ENCODE data around the gene PTGS1.
"Not testable (repeated sequence)": the region's sequence is repeated elsewhere in the genome, so short reads cannot be mapped to it uniquely, and the experiment has no call there.

Gene PTGS1

DNA sequence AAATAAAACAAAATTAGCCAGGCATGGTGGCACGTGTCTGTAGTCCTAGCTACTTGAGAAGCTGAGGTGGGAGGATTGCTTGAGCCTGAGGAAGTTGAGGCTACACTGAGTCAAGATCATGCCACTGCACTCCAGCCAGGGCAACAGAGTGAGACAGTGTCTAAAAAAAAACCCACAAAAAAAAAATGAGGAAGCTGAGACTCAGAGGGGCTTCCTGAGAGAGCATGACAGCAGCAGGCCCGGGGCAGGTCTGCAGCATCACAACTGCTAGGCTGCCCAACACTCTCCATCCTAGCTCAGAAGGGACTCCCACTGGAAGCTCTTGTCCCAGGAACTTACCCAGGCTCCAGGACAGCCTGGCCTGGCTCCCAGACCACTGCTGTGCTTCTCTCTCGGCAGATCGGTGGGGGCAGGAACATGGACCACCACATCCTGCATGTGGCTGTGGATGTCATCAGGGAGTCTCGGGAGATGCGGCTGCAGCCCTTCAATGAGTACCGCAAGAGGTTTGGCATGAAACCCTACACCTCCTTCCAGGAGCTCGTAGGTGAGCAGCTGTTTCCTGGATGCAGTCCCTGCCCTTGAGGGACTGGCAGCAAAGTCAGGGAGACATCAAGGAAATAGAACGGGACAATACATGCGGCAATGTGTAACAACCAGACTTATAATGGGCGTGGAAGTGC is 19.1 kb downstream of the PTGS1 start:
- no peak for DNase-seq
- in situ Hi-C loops (cut with HindIII; ENCODE audit: low pct_ligation_motif_present, low pct_unique_long_range_greater_than_20kb, low sequenced_read_pairs) = no loop called here

DNA sequence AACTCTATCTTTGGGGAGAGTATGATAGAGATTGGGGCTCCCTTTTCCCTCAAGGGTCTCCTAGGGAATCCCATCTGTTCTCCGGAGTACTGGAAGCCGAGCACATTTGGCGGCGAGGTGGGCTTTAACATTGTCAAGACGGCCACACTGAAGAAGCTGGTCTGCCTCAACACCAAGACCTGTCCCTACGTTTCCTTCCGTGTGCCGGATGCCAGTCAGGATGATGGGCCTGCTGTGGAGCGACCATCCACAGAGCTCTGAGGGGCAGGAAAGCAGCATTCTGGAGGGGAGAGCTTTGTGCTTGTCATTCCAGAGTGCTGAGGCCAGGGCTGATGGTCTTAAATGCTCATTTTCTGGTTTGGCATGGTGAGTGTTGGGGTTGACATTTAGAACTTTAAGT is 21.5 kb downstream of the PTGS1 start:
- in situ Hi-C loops (cut with HindIII; ENCODE audit: low pct_ligation_motif_present, low pct_unique_long_range_greater_than_20kb, low sequenced_read_pairs) = no loop called here
- no peak for DNase-seq

DNA sequence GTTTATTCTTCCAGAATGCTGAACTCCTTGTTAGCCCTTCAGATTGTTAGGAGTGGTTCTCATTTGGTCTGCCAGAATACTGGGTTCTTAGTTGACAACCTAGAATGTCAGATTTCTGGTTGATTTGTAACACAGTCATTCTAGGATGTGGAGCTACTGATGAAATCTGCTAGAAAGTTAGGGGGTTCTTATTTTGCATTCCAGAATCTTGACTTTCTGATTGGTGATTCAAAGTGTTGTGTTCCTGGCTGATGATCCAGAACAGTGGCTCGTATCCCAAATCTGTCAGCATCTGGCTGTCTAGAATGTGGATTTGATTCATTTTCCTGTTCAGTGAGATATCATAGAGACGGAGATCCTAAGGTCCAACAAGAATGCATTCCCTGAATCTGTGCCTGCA is 21.9 kb downstream of the PTGS1 start:
- in situ Hi-C loops (cut with HindIII; ENCODE audit: low pct_ligation_motif_present, low pct_unique_long_range_greater_than_20kb, low sequenced_read_pairs) = no loop called here
- no peak for DNase-seq

DNA sequence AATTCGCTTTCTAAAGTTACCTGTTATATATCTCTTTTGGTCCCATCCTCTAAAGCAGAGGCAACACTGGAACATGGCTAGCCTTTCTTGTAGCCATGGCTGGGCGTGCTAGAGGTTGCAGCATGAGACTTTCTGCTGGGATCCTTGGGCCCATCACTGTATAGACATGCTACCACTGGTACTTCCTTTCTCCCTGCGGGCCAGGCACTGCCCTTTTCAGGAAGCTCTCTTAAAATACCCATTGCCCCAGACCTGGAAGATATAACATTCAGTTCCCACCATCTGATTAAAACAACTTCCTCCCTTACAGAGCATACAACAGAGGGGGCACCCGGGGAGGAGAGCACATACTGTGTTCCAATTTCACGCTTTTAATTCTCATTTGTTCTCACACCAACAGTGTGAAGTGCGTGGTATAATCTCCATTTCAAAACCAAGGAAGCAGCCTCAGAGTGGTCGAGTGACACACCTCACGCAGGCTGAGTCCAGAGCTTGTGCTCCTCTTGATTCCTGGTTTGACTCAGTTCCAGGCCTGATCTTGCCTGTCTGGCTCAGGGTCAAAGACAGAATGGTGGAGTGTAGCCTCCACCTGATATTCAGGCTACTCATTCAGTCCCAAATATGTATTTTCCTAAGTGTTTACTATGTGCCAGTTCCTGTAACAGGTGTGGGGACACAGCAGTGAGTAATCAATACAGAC is 22.6 kb downstream of the PTGS1 start:
- DNase-seq = no peak
- in situ Hi-C loops (cut with HindIII; ENCODE audit: low pct_ligation_motif_present, low pct_unique_long_range_greater_than_20kb, low sequenced_read_pairs) = no loop called here

DNA sequence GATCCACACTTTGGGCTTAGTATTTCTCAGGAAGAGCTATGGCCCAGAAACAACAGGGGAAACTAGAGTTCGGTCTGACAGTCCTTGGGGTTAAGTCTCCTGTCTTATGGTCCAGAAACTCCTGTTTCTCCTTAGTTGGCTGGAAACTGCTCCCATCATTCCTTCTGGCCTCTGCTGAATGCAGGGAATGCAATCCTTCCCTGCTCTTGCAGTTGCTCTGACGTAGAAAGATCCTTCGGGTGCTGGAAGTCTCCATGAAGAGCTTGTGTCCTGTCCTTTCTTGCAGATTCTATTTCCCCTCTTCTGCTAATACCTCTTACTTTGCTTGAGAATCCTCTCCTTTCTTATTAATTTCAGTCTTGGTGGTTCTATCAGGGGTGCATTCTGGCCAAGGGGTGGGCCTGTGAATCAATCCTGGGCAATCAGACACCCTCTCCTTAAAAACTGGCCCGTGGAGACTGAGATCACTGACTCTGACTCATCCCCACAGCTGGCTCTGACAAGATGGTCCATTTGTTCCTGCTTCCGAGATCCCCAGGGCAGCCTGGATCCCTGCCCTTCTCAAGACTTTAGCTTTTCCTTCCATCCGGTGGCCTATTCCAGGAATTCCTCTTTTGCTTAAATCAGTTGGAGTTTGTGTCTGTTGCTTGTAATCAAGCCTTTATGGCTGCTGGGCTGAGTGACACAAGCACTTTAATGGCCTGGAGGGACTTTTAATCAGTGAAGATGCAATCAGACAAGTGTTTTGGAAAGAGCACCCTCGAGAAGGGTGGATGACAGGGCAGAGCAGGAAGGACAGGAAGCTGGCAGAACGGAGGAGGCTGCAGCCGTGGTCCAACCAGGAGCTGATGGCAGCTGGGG is 23.7 kb downstream of the PTGS1 start:
- peak; percentile 25 for DNase-seq
- in situ Hi-C loops (cut with HindIII; ENCODE audit: low pct_ligation_motif_present, low pct_unique_long_range_greater_than_20kb, low sequenced_read_pairs) = no loop called here

DNA sequence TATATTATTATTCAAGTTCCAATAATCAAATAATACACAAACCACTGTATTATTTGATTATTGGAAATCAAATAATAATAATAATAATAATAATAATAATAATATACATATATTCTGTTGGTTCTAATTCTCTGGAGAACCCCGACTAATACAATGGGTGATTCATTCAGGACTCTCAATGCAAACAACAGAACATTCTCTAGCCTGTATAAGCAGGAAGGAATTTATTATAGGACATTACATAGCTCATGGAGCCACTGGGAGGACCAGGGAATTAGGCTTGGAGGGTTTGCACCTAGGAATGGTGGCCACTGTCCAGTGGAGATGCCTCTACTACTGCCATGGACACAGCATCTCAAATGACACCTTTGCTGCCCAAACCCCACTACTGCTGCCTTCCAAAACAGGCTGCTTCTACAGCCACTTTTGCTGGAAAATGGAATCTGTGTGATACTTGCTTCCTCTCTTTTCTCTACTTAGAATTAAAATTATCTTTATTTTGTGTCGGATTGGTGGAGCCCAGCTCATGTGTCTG is 25.9 kb downstream of the PTGS1 start:
- in situ Hi-C loops (cut with HindIII; ENCODE audit: low pct_ligation_motif_present, low pct_unique_long_range_greater_than_20kb, low sequenced_read_pairs) = no loop called here
- DNase-seq = no peak

DNA sequence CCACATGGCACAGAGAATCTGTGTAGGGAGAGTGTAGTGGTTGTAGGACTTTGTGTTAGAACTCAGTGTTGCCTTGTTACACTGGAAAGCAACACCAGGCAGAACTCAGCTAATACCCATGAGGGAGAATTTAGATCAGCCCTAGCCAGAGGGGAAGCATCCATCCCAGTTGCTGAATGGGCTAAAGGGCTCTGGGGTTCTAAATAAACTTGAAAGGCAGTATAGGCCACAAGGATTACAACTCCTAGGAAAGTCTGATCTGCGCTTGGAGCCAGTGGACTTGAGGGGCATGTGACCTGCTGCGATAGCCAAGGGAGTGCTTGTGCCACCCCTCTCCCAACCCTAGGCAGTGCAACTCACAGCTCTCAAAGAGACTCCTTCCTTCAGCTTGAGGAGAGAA is 26.9 kb downstream of the PTGS1 start:
- no peak for DNase-seq
- in situ Hi-C loops (cut with HindIII; ENCODE audit: low pct_ligation_motif_present, low pct_unique_long_range_greater_than_20kb, low sequenced_read_pairs) = no loop called here

DNA sequence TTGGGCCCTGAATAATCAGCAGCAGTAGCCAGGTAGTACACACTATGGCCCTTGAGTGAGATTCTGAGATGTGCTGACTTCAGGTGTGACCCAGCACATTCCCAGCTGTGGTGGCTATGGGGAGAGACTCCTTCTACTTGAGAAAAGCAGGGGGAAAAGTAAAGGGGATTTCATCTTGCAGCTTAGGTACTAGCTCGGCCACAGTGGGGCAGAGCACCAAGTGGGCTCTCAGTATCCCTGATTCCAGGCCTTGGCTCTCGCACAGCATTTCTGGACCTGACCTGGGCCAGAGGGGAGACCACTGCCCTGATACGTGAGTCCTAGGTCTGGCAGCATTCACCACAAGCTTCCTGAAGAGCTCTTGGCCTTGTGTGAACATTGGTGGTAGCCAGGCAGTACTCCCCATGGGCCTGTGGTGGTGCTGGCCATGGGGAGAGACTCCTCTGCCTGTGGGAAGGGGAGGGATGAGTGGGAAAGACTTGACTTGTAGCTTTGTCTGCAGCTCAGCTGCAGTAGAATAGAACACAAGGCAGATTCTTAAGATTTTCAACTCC is 27.6 kb downstream of the PTGS1 start:
- no peak for DNase-seq
- in situ Hi-C loops (cut with HindIII; ENCODE audit: low pct_ligation_motif_present, low pct_unique_long_range_greater_than_20kb, low sequenced_read_pairs) = no loop called here

DNA sequence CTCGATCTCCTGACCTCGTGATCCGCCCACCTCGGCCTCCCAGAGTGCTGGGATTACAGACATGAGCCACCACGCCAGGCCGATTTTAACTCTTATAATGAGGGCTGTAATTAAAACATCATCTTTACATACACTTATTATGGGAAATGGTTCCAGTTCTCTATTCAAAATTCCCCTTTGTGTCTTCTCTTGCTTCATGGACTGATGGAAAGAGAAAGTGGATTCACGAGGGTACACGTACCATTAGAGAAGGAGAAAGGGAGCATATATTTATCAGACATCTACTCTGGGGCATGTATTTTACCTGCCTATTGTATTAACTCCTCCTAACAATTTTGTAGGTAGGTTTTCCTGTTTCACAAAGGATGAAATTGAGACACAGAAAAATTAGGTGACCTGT is 31.1 kb downstream of the PTGS1 start:
- in situ Hi-C loops (cut with HindIII; ENCODE audit: low pct_ligation_motif_present, low pct_unique_long_range_greater_than_20kb, low sequenced_read_pairs) = no loop called here

DNA sequence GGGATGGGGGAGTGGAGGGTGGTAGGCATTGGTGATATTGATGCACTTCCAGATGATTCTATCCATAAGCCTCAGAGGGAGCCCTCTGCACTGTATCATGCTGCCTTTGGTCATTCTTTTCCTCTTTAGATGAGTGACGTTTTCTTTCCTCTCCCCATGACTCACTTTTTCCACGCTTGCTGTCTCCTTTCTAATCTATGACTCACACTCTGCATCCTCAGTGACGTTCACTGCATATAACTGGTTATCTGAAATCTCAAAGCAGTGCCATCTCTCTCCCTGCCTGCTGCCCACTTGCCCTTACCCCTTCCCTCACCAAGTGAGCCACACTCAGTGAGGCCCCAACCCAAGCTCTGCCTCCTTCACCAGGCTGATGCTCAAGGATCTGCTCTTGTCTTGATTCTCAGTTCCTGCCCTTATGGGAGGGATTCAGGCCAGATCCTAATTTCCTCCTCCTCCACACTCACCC is 31.6 kb downstream of the PTGS1 start:
- DNase-seq = peak; percentile 89
- in situ Hi-C loops (cut with HindIII; ENCODE audit: low pct_ligation_motif_present, low pct_unique_long_range_greater_than_20kb, low sequenced_read_pairs) = no loop called here

More for the DNA sequence above, 31.1 kb downstream of the PTGS1 start:
- no peak for DNase-seq

DNA sequence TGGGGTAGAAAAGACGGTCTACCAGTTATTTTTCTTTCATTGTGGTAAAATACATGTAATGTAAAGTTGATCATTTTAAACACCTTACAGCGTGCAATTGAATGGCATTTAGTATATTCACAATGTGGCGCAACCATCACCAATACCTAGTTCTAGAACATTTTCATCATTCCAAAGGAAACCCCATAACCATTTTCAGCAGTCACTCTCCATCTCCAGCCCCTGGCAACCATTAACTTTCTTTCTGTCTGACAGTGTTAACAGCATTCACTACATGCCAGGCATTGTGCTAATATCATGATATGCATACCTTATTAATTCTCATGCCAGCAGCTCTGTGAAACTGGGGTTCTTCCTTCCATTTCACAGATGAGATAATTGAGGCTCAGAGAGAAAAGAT is 32.0 kb downstream of the PTGS1 start:
- in situ Hi-C loops (cut with HindIII; ENCODE audit: low pct_ligation_motif_present, low pct_unique_long_range_greater_than_20kb, low sequenced_read_pairs) = no loop called here
- DNase-seq = no peak

DNA sequence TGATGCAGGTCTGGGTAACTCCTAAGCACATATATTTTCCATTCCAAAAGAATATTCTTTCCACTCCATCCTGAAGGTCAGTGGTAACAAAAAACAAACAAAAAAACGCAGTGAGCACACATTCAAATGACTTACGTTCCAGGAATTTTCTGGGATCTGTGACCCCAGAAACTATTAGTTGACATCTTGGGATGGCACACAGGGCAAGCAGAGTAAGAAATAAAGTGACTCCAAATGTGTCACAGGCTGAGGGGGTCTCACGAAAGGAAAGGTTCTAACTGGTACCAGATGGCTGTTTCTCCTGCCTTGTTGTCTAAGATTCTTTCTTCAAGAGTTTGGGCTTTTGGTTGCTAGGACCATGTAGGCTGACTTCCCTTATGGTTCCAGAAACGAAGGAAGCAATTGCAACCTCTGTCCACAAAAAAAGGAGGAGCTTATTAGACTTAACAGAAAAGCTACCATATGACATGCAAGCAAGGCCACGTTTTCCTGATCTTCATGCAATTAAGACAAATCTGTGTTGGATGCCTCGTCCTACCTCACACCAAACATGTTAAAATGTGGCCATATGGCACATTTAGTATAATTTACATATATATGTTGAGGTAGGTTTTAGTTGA is 32.7 kb downstream of the PTGS1 start:
- no peak for DNase-seq
- in situ Hi-C loops (cut with HindIII; ENCODE audit: low pct_ligation_motif_present, low pct_unique_long_range_greater_than_20kb, low sequenced_read_pairs) = no loop called here

DNA sequence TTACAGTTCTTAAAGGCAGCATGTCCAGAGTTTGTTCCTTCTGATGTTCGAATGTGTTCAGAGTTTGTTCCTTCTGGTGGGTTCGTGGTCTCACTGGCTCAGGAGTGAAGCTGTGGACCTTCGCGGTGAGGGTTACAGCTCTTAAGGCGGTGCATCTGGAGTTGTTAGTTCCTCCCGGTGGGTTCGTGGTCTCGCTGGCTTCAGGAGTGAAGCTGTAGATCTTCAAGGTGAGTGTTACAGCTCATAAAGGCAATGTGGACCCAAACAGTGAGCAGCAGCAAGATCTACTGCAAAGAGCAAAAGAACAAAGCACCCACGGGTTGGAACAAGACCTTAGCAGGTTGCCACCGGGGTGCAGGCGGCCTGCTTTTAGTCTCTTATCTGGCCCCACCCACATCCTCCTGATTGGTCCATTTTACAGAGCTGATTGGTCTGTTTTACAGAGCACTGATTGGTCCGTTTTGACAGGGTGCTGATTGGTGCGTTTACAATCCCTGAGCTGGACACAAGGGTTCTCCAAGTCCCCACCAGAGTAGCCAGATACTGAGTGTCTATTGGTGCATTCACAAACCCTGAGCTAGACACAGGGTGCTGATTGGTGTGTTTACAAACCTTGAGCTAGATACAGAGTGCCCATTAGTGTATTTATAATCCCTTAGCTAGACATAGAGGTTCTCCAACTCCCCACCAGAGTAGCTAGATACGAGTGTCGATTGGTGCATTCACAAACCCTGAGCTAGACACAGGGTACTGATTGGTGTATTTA is 34.7 kb downstream of the PTGS1 start:
- DNase-seq; in situ Hi-C loops (cut with HindIII; ENCODE audit: low pct_ligation_motif_present, low pct_unique_long_range_greater_than_20kb, low sequenced_read_pairs): not testable (repeated sequence)

DNA sequence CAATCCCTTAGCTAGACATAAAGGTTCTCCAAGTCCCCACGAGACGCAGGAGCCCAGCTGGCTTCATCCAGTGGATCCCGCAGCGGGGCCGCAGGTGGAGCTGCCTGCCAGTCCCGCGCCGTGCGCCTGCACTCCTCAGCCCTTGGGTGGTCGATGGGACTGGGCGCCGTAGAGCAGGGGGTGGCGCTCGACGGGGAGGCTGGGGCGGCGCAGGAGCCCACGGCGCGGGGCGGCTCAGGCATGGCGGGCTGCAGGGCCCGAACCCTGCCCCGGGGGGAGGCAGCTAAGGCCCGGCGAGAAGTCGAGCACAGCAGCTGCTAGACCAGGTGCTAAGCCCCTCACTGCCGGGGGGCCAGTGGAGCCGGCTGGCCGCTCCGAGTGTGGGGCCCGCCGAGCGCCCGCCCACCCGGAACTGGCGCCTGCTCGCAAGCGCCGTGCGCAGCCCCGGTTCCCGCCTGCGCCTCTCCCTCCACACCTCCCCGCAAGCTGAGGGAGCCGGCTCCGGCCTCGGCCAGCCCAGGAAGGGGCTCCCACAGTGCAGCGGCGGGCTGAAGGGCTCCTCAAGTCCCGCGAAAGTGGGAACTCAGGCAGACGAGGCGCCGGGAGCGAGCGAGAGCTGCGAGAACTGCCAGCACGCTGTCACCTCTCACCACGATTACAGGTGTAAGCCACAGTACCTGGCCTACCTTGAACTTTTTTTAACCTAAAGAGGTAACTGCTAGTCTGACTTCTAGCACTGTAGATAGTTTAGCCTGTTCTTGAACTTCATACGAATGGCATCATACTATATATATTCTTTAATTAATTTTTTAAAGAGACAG is 35.5 kb downstream of the PTGS1 start:
- in situ Hi-C loops (cut with HindIII; ENCODE audit: low pct_ligation_motif_present, low pct_unique_long_range_greater_than_20kb, low sequenced_read_pairs) = no loop called here
- DNase-seq = no peak

DNA sequence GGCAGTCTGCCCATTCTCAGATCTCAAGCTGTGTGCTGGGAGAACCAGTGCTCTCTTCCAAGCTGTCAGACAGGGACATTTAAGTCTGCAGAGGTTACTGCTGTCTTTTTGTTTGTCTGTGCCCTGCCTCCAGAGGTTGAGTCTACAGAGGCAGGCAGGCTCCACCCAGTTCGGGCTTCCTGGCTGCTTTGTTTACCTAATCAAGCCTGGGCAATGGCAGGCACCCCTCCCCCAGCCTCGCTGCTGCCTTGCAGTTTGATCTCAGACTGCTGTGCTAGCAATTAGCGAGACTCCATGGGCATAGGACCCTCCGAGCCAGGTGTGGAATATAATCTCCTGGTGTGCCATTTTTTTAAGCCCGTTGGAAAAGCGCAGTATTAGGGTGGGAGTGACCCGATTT is 43.3 kb downstream of the PTGS1 start:
- DNase-seq; in situ Hi-C loops (cut with HindIII; ENCODE audit: low pct_ligation_motif_present, low pct_unique_long_range_greater_than_20kb, low sequenced_read_pairs): not testable (repeated sequence)

DNA sequence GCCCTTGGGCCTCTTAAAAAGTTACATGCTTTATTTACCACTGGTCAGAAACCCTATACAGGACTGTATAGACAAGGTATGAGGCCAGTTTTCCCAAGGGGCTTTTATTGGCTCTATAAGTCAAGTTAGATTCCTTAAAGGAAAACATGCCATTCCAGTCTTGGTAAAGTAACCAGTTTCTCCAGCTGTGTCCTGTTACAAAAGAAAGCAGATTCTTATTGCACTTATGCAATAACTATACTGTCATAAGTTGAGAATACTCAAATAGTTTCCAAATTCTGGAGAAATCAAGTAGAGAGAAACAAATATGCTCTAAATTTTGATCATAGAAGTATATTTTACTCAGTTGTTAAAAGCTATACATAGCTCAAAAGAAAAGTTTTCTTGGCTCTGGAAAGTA is 47.2 kb downstream of the PTGS1 start:
- in situ Hi-C loops (cut with HindIII; ENCODE audit: low pct_ligation_motif_present, low pct_unique_long_range_greater_than_20kb, low sequenced_read_pairs) = no loop called here
- no peak for DNase-seq

DNA sequence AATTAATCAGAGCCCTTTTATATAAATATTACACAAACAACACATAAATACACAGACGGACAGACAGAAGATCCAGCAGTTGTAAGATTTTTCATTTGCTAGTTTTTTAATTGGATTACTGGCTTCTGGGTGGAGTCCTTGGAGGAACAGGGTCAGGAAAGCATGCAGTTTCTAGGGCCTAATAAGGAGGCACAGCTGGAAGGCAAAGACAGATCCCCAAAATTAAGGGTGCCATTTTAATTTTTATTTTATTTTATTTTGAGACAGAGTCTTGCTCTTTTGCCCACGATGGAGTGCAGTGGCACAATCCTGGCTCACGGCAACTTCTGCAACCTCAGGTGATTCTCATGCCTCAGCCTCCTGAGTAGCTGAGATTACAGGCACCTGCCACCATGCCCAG is 49.5 kb downstream of the PTGS1 start:
- no peak for DNase-seq
- in situ Hi-C loops (cut with HindIII; ENCODE audit: low pct_ligation_motif_present, low pct_unique_long_range_greater_than_20kb, low sequenced_read_pairs) = no loop called here

Data from ACHN (cell line).